ENCODE results near the gene MOV10. TPM values are rescaled to one million over a fixed set of nuclear protein-coding genes. Genes with fewer than 3 reads are reported as not detected.

The MOV10 gene
- total RNA-seq: 85.1 and 87.4 TPM in 2 replicates
- long read RNA-seq, transcript MOV10-204 (21 exons, 3,641 nt): minor isoform, 13 of 119 reads
- long read RNA-seq, transcript MOV10-201 (20 exons, 3,383 nt): minor isoform, 29 of 119 reads
- long read RNA-seq, transcript MOV10-203 (21 exons, 3,552 nt): major isoform, 47 of 119 reads
- long read RNA-seq, partial matches to known transcripts: 17 of 119 reads
- long read RNA-seq, other reads (novel, unspliced or antisense): 13 of 119 reads

- H3K9me3 Mint-ChIP-seq (ENCODE audit: unreplicated experiment): no peaks in the 10 kb centered on the region
- H3K4me3 Mint-ChIP-seq (ENCODE audit: unreplicated experiment): peak within 1 kb of the TSS; percentile 96
- no peak for TF ChIP-seq CTCF (IDR thresholded peaks at IDR 0.05)
- DNase-seq (ENCODE audit: extremely low spot score, unreplicated experiment): no peak
- H3K27me3 Mint-ChIP-seq (ENCODE audit: unreplicated experiment): no peaks in the 10 kb centered on the region
- peak within 1 kb of the TSS; percentile 99 for H3K27ac Mint-ChIP-seq (ENCODE audit: unreplicated experiment)
- H3K36me3 Mint-ChIP-seq (ENCODE audit: unreplicated experiment): peaks cover 27% of the 10 kb centered on the region
- peaks cover 36% of the 10 kb centered on the region for H3K4me1 Mint-ChIP-seq (ENCODE audit: unreplicated experiment)
These were observed at the start of gene MOV10 for GRCh38 chr1:112674440-112674985. Gene MOV10, plus strand, starts transcription at chr1:112674659. Its CDS starts 254 bp downstream, at chr1:112674913.

GRCh38 chr1:112625696-112626095 is 48.8 kb upstream of the MOV10 start:
- Mint-ChIP-seq H3K4me1 (ENCODE audit: unreplicated experiment) (peaks cover 60% of the 10 kb centered on the region), H3K27me3 (ENCODE audit: unreplicated experiment) (no peaks in the 10 kb centered on the region), H3K4me3 (ENCODE audit: unreplicated experiment) (no peak overlapping the region), H3K9me3 (ENCODE audit: unreplicated experiment) (no peaks in the 10 kb centered on the region), H3K27ac (ENCODE audit: unreplicated experiment) (peak overlapping the region; percentile 16), H3K36me3 (ENCODE audit: unreplicated experiment) (peaks cover 15% of the 10 kb centered on the region)
- TF ChIP-seq CTCF (IDR thresholded peaks at IDR 0.05): no peak
- no peak for DNase-seq (ENCODE audit: extremely low spot score, unreplicated experiment)

- H3K27me3 Mint-ChIP-seq (ENCODE audit: unreplicated experiment): no peaks in the 10 kb centered on the region
- H3K4me1 Mint-ChIP-seq (ENCODE audit: unreplicated experiment): peaks cover 56% of the 10 kb centered on the region
- H3K4me3 Mint-ChIP-seq (ENCODE audit: unreplicated experiment): no peak overlapping the region
- no peaks in the 10 kb centered on the region for H3K9me3 Mint-ChIP-seq (ENCODE audit: unreplicated experiment)
- no peak for DNase-seq (ENCODE audit: extremely low spot score, unreplicated experiment)
- no peak for TF ChIP-seq CTCF (IDR thresholded peaks at IDR 0.05)
- peaks cover 15% of the 10 kb centered on the region for H3K36me3 Mint-ChIP-seq (ENCODE audit: unreplicated experiment)
- no peak overlapping the region for H3K27ac Mint-ChIP-seq (ENCODE audit: unreplicated experiment)
These were observed 48.3 kb upstream of the MOV10 start for GRCh38 chr1:112626193-112626592.

GRCh38 chr1:112626887-112627286 is 47.6 kb upstream of the MOV10 start:
- TF ChIP-seq CTCF (IDR thresholded peaks at IDR 0.05): no peak
- no peak overlapping the region for H3K27ac Mint-ChIP-seq (ENCODE audit: unreplicated experiment)
- DNase-seq (ENCODE audit: extremely low spot score, unreplicated experiment): no peak
- no peaks in the 10 kb centered on the region for H3K9me3 Mint-ChIP-seq (ENCODE audit: unreplicated experiment)
- H3K36me3 Mint-ChIP-seq (ENCODE audit: unreplicated experiment): peaks cover 15% of the 10 kb centered on the region
- no peaks in the 10 kb centered on the region for H3K27me3 Mint-ChIP-seq (ENCODE audit: unreplicated experiment)
- no peak overlapping the region for H3K4me3 Mint-ChIP-seq (ENCODE audit: unreplicated experiment)
- H3K4me1 Mint-ChIP-seq (ENCODE audit: unreplicated experiment): peaks cover 55% of the 10 kb centered on the region

- H3K36me3 Mint-ChIP-seq (ENCODE audit: unreplicated experiment): peaks cover 15% of the 10 kb centered on the region
- no peak overlapping the region for H3K4me3 Mint-ChIP-seq (ENCODE audit: unreplicated experiment)
- TF ChIP-seq CTCF (IDR thresholded peaks at IDR 0.05): no peak
- H3K4me1 Mint-ChIP-seq (ENCODE audit: unreplicated experiment): peaks cover 54% of the 10 kb centered on the region
- H3K9me3 Mint-ChIP-seq (ENCODE audit: unreplicated experiment): no peaks in the 10 kb centered on the region
- no peaks in the 10 kb centered on the region for H3K27me3 Mint-ChIP-seq (ENCODE audit: unreplicated experiment)
- DNase-seq (ENCODE audit: extremely low spot score, unreplicated experiment): no peak
- no peak overlapping the region for H3K27ac Mint-ChIP-seq (ENCODE audit: unreplicated experiment)
These were observed 45.9 kb upstream of the MOV10 start for GRCh38 chr1:112628516-112628915.

Data from osteocyte (in vitro differentiated cells).